ENCODE measurements around the gene CUL1.

The CUL1 gene

GRCh38 chr7:148772297-148773089 is 73.8 kb downstream of the CUL1 start:
- H3K9me3 ChIP-seq (ENCODE audit: insufficient read depth, low read depth, low read length), result no peaks in the 10 kb centered on the region
- H3K4me1 ChIP-seq (ENCODE audit: insufficient read depth, low read length), result peaks cover 25% of the 10 kb centered on the region
- peaks cover 83% of the 10 kb centered on the region for H3K36me3 ChIP-seq (ENCODE audit: insufficient read depth, low read length)
- H3K27me3 ChIP-seq (ENCODE audit: insufficient read depth, low read length), result no peaks in the 10 kb centered on the region
- H3K4me3 ChIP-seq (ENCODE audit: low read length), result no peak overlapping the region
- H3K9ac ChIP-seq (ENCODE audit: low read depth, low read length), result no peak overlapping the region
- H3K27ac ChIP-seq (ENCODE audit: low read depth, low read length), result no peak overlapping the region; the same call in none of the 2 replicates
- WGBS, result 75% methylated on average over 7 of the region's 8 CpGs

GRCh38 chr7:148773334-148773733 is 74.6 kb downstream of the CUL1 start:
- H3K9ac ChIP-seq (ENCODE audit: low read depth, low read length), result no peak overlapping the region
- H3K4me3 ChIP-seq (ENCODE audit: low read length), result no peak overlapping the region
- H3K4me1 ChIP-seq (ENCODE audit: insufficient read depth, low read length), result peaks cover 26% of the 10 kb centered on the region
- H3K27ac ChIP-seq (ENCODE audit: low read depth, low read length), result peak overlapping the region; percentile 23; the same call in 1 of the 2 replicates
- no peaks in the 10 kb centered on the region for H3K27me3 ChIP-seq (ENCODE audit: insufficient read depth, low read length)
- 73% methylated on average over 10 of the region's 10 CpGs for WGBS
- peaks cover 80% of the 10 kb centered on the region for H3K36me3 ChIP-seq (ENCODE audit: insufficient read depth, low read length)
- no peaks in the 10 kb centered on the region for H3K9me3 ChIP-seq (ENCODE audit: insufficient read depth, low read depth, low read length)

- Histone ChIP-seq H3K27me3 (ENCODE audit: insufficient read depth, low read length) (no peaks in the 10 kb centered on the region), H3K9me3 (ENCODE audit: insufficient read depth, low read depth, low read length) (no peaks in the 10 kb centered on the region), H3K27ac (ENCODE audit: low read depth, low read length) (no peak overlapping the region), H3K9ac (ENCODE audit: low read depth, low read length) (no peak overlapping the region), H3K4me3 (ENCODE audit: low read length) (no peak overlapping the region), H3K36me3 (ENCODE audit: insufficient read depth, low read length) (peaks cover 80% of the 10 kb centered on the region), H3K4me1 (ENCODE audit: insufficient read depth, low read length) (peaks cover 26% of the 10 kb centered on the region)
- 94% methylated on average over 1 of the region's 1 CpG for WGBS
Measured at GRCh38 chr7:148774471-148774870, 75.8 kb downstream of the CUL1 start.

GRCh38 chr7:148782757-148783456 is 84.2 kb downstream of the CUL1 start:
- 93% methylated on average over 44 of the region's 44 CpGs for WGBS

GRCh38 chr7:148783801-148784527 is 85.3 kb downstream of the CUL1 start:
- H3K4me3 ChIP-seq (ENCODE audit: low read length), result no peak overlapping the region
- H3K27ac ChIP-seq (ENCODE audit: low read depth, low read length), result no peak overlapping the region
- no peaks in the 10 kb centered on the region for H3K4me1 ChIP-seq (ENCODE audit: insufficient read depth, low read length)
- no peaks in the 10 kb centered on the region for H3K27me3 ChIP-seq (ENCODE audit: insufficient read depth, low read length)
- 98% methylated on average over 15 of the region's 15 CpGs for WGBS
- H3K36me3 ChIP-seq (ENCODE audit: insufficient read depth, low read length), result peaks cover 80% of the 10 kb centered on the region
- no peak overlapping the region for H3K9ac ChIP-seq (ENCODE audit: low read depth, low read length)
- no peaks in the 10 kb centered on the region for H3K9me3 ChIP-seq (ENCODE audit: insufficient read depth, low read depth, low read length)

More at GRCh38 chr7:148782757-148783456, 84.2 kb downstream of the CUL1 start:
- Histone ChIP-seq H3K36me3 (ENCODE audit: insufficient read depth, low read length) (peaks cover 80% of the 10 kb centered on the region), H3K9me3 (ENCODE audit: insufficient read depth, low read depth, low read length) (no peaks in the 10 kb centered on the region), H3K9ac (ENCODE audit: low read depth, low read length) (no peak overlapping the region; the same call in 1 of the 2 replicates), H3K4me3 (ENCODE audit: low read length) (no peak overlapping the region), H3K4me1 (ENCODE audit: insufficient read depth, low read length) (no peaks in the 10 kb centered on the region), H3K27me3 (ENCODE audit: insufficient read depth, low read length) (no peaks in the 10 kb centered on the region), H3K27ac (ENCODE audit: low read depth, low read length) (no peak overlapping the region)

- no peak overlapping the region for H3K27ac ChIP-seq (ENCODE audit: low read depth, low read length)
- H3K9ac ChIP-seq (ENCODE audit: low read depth, low read length), result no peak overlapping the region
- no peaks in the 10 kb centered on the region for H3K9me3 ChIP-seq (ENCODE audit: insufficient read depth, low read depth, low read length)
- no peak overlapping the region for H3K4me3 ChIP-seq (ENCODE audit: low read length)
- 96% methylated on average over 14 of the region's 14 CpGs for WGBS
- no peaks in the 10 kb centered on the region for H3K27me3 ChIP-seq (ENCODE audit: insufficient read depth, low read length)
- H3K4me1 ChIP-seq (ENCODE audit: insufficient read depth, low read length), result no peaks in the 10 kb centered on the region
- peaks cover 93% of the 10 kb centered on the region for H3K36me3 ChIP-seq (ENCODE audit: insufficient read depth, low read length)
Measured at GRCh38 chr7:148787571-148788295, 89.0 kb downstream of the CUL1 start.

- Histone ChIP-seq H3K4me1 (ENCODE audit: insufficient read depth, low read length) (no peaks in the 10 kb centered on the region), H3K36me3 (ENCODE audit: insufficient read depth, low read length) (peaks cover 97% of the 10 kb centered on the region), H3K9ac (ENCODE audit: low read depth, low read length) (no peak overlapping the region), H3K27me3 (ENCODE audit: insufficient read depth, low read length) (no peaks in the 10 kb centered on the region), H3K4me3 (ENCODE audit: low read length) (no peak overlapping the region), H3K9me3 (ENCODE audit: insufficient read depth, low read depth, low read length) (no peaks in the 10 kb centered on the region), H3K27ac (ENCODE audit: low read depth, low read length) (no peak overlapping the region)
- WGBS, result 92% methylated on average over 7 of the region's 7 CpGs
Measured at GRCh38 chr7:148789220-148789619, 90.5 kb downstream of the CUL1 start.

- Histone ChIP-seq H3K9me3 (ENCODE audit: insufficient read depth, low read depth, low read length) (no peaks in the 10 kb centered on the region), H3K4me1 (ENCODE audit: insufficient read depth, low read length) (no peaks in the 10 kb centered on the region), H3K36me3 (ENCODE audit: insufficient read depth, low read length) (peaks cover 95% of the 10 kb centered on the region), H3K4me3 (ENCODE audit: low read length) (no peak overlapping the region), H3K27ac (ENCODE audit: low read depth, low read length) (no peak overlapping the region), H3K27me3 (ENCODE audit: insufficient read depth, low read length) (no peaks in the 10 kb centered on the region), H3K9ac (ENCODE audit: low read depth, low read length) (no peak overlapping the region)
- WGBS, result 94% methylated on average over 8 of the region's 8 CpGs
Measured at GRCh38 chr7:148790131-148790726, 91.5 kb downstream of the CUL1 start.

- Histone ChIP-seq H3K4me3 (ENCODE audit: low read length) (no peak overlapping the region), H3K36me3 (ENCODE audit: insufficient read depth, low read length) (peaks cover 93% of the 10 kb centered on the region), H3K4me1 (ENCODE audit: insufficient read depth, low read length) (no peaks in the 10 kb centered on the region), H3K9me3 (ENCODE audit: insufficient read depth, low read depth, low read length) (no peaks in the 10 kb centered on the region), H3K27ac (ENCODE audit: low read depth, low read length) (no peak overlapping the region), H3K9ac (ENCODE audit: low read depth, low read length) (no peak overlapping the region), H3K27me3 (ENCODE audit: insufficient read depth, low read length) (no peaks in the 10 kb centered on the region)
- 98% methylated on average over 2 of the region's 2 CpGs for WGBS
Measured at GRCh38 chr7:148790850-148791249, 92.1 kb downstream of the CUL1 start.

GRCh38 chr7:148791546-148791945 is 92.8 kb downstream of the CUL1 start:
- no peak overlapping the region for H3K4me3 ChIP-seq (ENCODE audit: low read length)
- H3K27ac ChIP-seq (ENCODE audit: low read depth, low read length), result no peak overlapping the region
- no peaks in the 10 kb centered on the region for H3K27me3 ChIP-seq (ENCODE audit: insufficient read depth, low read length)
- WGBS, result 95% methylated on average over 15 of the region's 15 CpGs
- no peak overlapping the region for H3K9ac ChIP-seq (ENCODE audit: low read depth, low read length)
- H3K36me3 ChIP-seq (ENCODE audit: insufficient read depth, low read length), result peaks cover 93% of the 10 kb centered on the region
- H3K4me1 ChIP-seq (ENCODE audit: insufficient read depth, low read length), result no peaks in the 10 kb centered on the region
- H3K9me3 ChIP-seq (ENCODE audit: insufficient read depth, low read depth, low read length), result no peaks in the 10 kb centered on the region

Measured in HUES64 (cell line).